Measurements from ENCODE around the gene TRAF6.

GRCh38 chr11:36532941-36533601 lies 23.0 kb upstream of the TRAF6 start:
- TF ChIP-seq CTCF (IDR thresholded peaks at IDR 0.05) = no peak
- TF ChIP-seq POLR2A (IDR thresholded peaks at IDR 0.05) = no peak

Data from body of pancreas (tissue), 4 donors.